Heart right ventricle (tissue), 16 donors: ENCODE measurements around the gene P4HA2. TPM values are rescaled to one million over a fixed set of nuclear protein-coding genes. Genes with fewer than 3 reads are reported as not detected.

Experiments
- ATAC-seq, 8 donors: fragments of 200-7000 bp; cut with Tn5 transposase; one replicate each; pipeline ENCODE4 v1.9.1; 2020; ENCODE audit warnings: mild to moderate bottlenecking in 8 of 8, moderate library complexity in 8 of 8, moderate number of reproducible peaks in 1 of 8
- DNase-seq, 2 donors: peaks; one replicate each; pipeline ENCODE4 v3.0.0-alpha.2; 2020
- H3K27ac ChIP-seq, 10 donors: fragments of 200-600 bp; sonication (generic) in 2 of 10; one replicate each; pipeline versions ENCODE4 v1.5.0 to v1.8.0; 2020 to 2022; ENCODE audit warnings: mild to moderate bottlenecking in 3 of 10
- H3K27me3 ChIP-seq, 7 donors: fragments of 200-600 bp; one replicate each; pipeline ENCODE4 v1.8.0; 2021 to 2022; ENCODE audit warnings: mild to moderate bottlenecking in 2 of 7
- H3K36me3 ChIP-seq, 9 donors: fragments of 200-600 bp; sonication (generic) in 1 of 9; one replicate each; pipeline versions ENCODE4 v1.5.0 to v1.8.0; 2020 to 2022; ENCODE audit warnings: mild to moderate bottlenecking in 2 of 9
- H3K4me1 ChIP-seq, 9 donors: fragments of 200-600 bp; sonication (generic) in 1 of 9; one replicate each; pipeline versions ENCODE4 v1.5.0 to v1.8.0; 2020 to 2022; ENCODE audit warnings: mild to moderate bottlenecking in 4 of 9
- H3K4me3 ChIP-seq, 10 donors: fragments of 200-600 bp; sonication (generic) in 2 of 10; one replicate each; pipeline versions ENCODE4 v1.5.0 to v1.8.0; 2020 to 2022; ENCODE audit warnings: mild to moderate bottlenecking in 7 of 10, moderate library complexity in 2 of 10
- H3K9me3 ChIP-seq, 11 donors: fragments of 200-600 bp in 10 of 11; sonication (generic) in 2 of 11; one replicate each; pipeline versions ENCODE4 v1.5.0 to v1.8.0; 2013 to 2022; ENCODE audit warnings: mild to moderate bottlenecking in 2 of 11, control low read depth in 1 of 11, moderate library complexity in 1 of 11
- CTCF ChIP-seq, 9 donors: fragments of 200-600 bp; sonication (generic) in 2 of 9; IDR thresholded peaks; one replicate each; pipeline versions ENCODE4 v1.5.0 to v1.8.0; 2021 to 2022; ENCODE audit warnings: antibody characterized with exemption in 9 of 9, mild to moderate bottlenecking in 5 of 9, moderate library complexity in 1 of 9
- WGBS, 2 donors: extraction: QIAGEN DNeasy Blood & Tissue Kit; methylation state at CpG; one replicate each; pipeline ENCODE4 v1.1.7; 2013; ENCODE audit warnings: inconsistent platforms in 1 of 2; 5-methylcytosine and 5-hydroxymethylcytosine counted together
- intact Hi-C, 10 donors: fragments of 100-400 bp; cut with DNase I; formaldehyde crosslinking; loops; one replicate each; pipeline versions ENCODE4 v1.11.1 to v1.14.2; 2022
- polyA plus RNA-seq, 2 donors: library from polyadenylated mRNA; stranded (reverse); fragments of 200-250 nt; gene quantifications; one replicate each; pipeline ENCODE4 v1.2.3, GENCODE V29; 2013
- total RNA-seq, 10 donors: library from RNA; stranded (reverse); fragmentation: NEBNext Ultra II Directional in 3 of 10; extraction: Animal tissue kit (Norgen Biotek cat#: 25700) in 3 of 10; gene quantifications; one replicate each; pipeline versions ENCODE4 v1.2.1 to v1.2.4, GENCODE V29; 2021 to 2023
- donor health status: Arrhythmogenic right ventricular cardiomyopathy.
- donor health status: ischemic (EF 13 %, LVEDD 7.1; RV severe dilation, severe dysfunction).
- donor health status: healthy with polysubstance abuse.
- donor health status: DM: no; HTN: yes; CAD: no.
- donor health status: DM: no; HTN: no; CAD: no.
- donor health status: ischemic (EF 25% LVEDD 6.9; RV normal size, moderate dysfunction).
- donor health status: ischemic (EF 25% LVEDD 5.7; RV mildly dilated, moderate dysfunction).
- donor health status: healthy.
- donor health status: DM: yes; HTN: yes; CAD: no.
- donor health status: Ischemic cardiomyopathy.
- donor health status: ischemic (EF 35%, LVEDD 5.7; RV mildly dilated, moderate dysfunction).
- donor health status: nonischemic (EF 11% LVEDD 7.7; RV severe dilation, severe dysfunction).
- donor health status: DM: yes; HTN: yes; CAD: no.
- donor health status: PGD.
- donor health status: ischemic (EF 29% LVEDD 5.4; RV normal size, mild dysfunction).
- donor health status: nonischemic (EF 23%, LVEDD 6.1; RV moderate dilation, normal function).

P4HA2 gene
- total and polyA plus RNA-seq, 12 donors = 27.2 to 97.0 (median 52.4) TPM

DNA sequence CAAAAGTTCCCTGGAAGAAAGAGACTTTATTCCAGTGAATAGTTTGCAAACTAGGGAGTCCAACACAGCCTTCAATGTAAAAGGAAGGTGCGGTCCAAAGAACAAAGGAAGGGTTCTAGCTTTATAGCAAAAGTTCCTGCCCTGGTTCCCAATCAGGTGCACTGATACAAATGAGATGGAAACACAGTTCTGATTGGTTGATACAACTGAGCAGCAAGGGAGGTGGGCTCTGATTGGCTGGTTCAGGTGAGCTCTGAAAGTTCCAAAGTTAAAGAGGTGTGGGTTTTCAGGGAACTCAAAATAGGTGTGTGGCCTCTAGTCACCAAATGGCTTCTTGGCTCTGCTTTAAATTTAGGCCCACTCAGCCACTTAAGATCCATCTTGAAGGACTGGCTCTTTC lies 43.1 kb downstream of the P4HA2 start:
- H3K9me3 ChIP-seq = peaks cover 0 to 9% (median 0%) of the 10 kb centered on the region in 11 donors
- peaks cover 0 to 11% (median 0%) of the 10 kb centered on the region in 9 donors for H3K36me3 ChIP-seq
- H3K27ac ChIP-seq = no peak overlapping the region
- intact Hi-C loops = loop anchor here in 5 of 10 donors (5.0 to 10.0 kb wide), 8 partner anchors 43 to 320 kb away; partner anchors contain the start of genes IL3 (in 1 of the 5) and P4HA2 (in 1 of the 5)
- WGBS, 2 donors = 96 to 98% methylated on average over 1 of the region's 1 CpG
- TF ChIP-seq CTCF (IDR thresholded peaks at IDR 0.05) = no peak
- ATAC-seq = no peak
- no peak for DNase-seq
- H3K4me1 ChIP-seq = peaks cover 0 to 15% (median 4%) of the 10 kb centered on the region in 9 donors
- no peak overlapping the region for H3K4me3 ChIP-seq
- H3K27me3 ChIP-seq = no peaks in the 10 kb centered on the region

- no peak overlapping the region for H3K4me3 ChIP-seq
- H3K9me3 ChIP-seq = peaks cover 0 to 9% (median 0%) of the 10 kb centered on the region in 11 donors
- H3K4me1 ChIP-seq = peaks cover 0 to 15% (median 4%) of the 10 kb centered on the region in 9 donors
- WGBS, 2 donors = 88 to 92% methylated on average over 2 of the region's 2 CpGs
- no peak for DNase-seq
- intact Hi-C loops = loop anchor here in 5 of 10 donors (5.0 to 10.0 kb wide), 8 partner anchors 44 to 321 kb away; partner anchors contain the start of genes IL3 (in 1 of the 5) and P4HA2 (in 1 of the 5)
- no peaks in the 10 kb centered on the region for H3K27me3 ChIP-seq
- peaks cover 0 to 11% (median 0%) of the 10 kb centered on the region in 9 donors for H3K36me3 ChIP-seq
- H3K27ac ChIP-seq = no peak overlapping the region
- no peak for TF ChIP-seq CTCF (IDR thresholded peaks at IDR 0.05)
- peak in 1 of 8 donors; percentile 20 for ATAC-seq
Observed at GRCh38 chr5:132183723-132184122, 43.9 kb downstream of the P4HA2 start.

DNA sequence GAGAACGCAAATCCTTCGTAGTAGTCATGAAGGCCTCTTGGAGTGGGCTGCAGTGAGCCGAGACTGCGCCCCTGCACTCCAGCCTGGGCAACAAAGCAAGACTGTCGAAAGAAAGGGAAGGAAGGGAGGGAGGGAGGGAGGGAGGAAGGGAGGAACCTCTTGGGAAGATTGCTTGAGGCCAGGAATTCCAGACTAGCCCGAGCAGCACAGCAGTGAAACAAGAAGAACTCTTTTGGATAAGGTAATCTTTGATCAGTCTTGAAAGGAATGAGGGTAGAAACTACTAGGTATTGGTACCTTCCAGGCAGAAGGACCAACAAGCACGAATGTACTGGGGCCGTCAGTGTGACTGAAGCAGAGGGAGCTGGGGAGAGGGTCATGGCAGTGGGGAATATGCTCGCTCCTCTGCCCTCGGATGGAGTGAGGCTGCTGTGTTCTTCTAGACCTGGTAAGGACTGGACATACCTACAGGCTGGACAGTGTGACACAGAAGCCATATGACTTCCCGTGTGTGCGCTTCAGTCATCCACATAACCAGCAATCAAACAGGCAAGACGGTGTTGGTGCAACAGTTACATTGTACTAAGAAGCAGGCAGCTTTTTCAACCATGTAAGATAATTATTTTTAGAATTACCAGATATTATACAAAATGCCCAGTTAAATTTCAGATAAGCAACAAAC lies 45.2 kb downstream of the P4HA2 start:
- Histone ChIP-seq H3K36me3 (peaks cover 0 to 11% (median 0%) of the 10 kb centered on the region in 9 donors), H3K4me3 (no peak overlapping the region), H3K27me3 (no peaks in the 10 kb centered on the region), H3K27ac (no peak overlapping the region), H3K9me3 (peaks cover 0 to 9% (median 0%) of the 10 kb centered on the region in 11 donors), H3K4me1 (peaks cover 0 to 15% (median 4%) of the 10 kb centered on the region in 9 donors)
- 64 to 67% methylated on average over 13 of the region's 13 CpGs for WGBS, 2 donors
- ATAC-seq (peak in 2 of 8 donors; percentile 14 to 23), DNase-seq (no peak)
- intact Hi-C loops = loop anchor here in 5 of 10 donors (5.0 to 10.0 kb wide), 8 partner anchors 45 to 322 kb away; partner anchors contain the start of genes IL3 (in 1 of the 5) and P4HA2 (in 1 of the 5)
- TF ChIP-seq CTCF (IDR thresholded peaks at IDR 0.05) = no peak

DNA sequence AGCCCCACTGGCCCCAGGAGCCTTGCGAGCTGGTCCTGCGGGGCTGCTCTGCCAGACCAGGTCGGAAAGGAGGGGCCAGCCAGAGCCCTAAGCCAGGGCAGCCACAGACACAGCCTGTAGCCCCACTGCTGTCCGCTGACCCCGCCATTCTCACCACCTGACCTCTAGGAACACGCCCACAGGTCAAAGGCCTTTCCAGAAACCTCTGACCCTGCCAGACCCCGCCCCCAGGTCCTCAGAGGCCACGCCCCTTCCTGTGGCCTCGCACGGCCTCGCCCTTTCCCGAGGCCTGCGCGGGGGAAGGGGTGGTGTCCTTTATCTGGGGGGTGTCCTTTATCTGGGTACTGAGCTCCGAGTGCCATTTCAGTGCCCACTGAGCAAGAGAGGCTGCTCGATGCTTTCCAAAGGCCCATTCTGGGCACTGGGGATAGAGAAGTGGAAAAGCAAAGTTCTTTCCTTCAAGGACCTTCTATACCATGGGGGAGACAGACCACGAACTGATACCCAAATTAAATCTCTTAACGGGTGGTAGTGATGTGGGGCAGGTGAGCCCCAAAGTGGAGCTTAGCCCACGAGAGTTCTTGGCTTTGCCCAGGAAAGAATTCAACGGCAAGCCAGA lies 46.5 kb downstream of the P4HA2 start:
- DNase-seq = no peak
- TF ChIP-seq CTCF (IDR thresholded peaks at IDR 0.05) = no peak
- Histone ChIP-seq H3K36me3 (peaks cover 0 to under 1% (median 0%) of the 10 kb centered on the region in 9 donors), H3K4me3 (no peak overlapping the region), H3K9me3 (peaks cover 0 to 9% (median 0%) of the 10 kb centered on the region in 11 donors), H3K4me1 (peaks cover 0 to 18% (median 4%) of the 10 kb centered on the region in 9 donors), H3K27ac (no peak overlapping the region), H3K27me3 (no peaks in the 10 kb centered on the region)
- WGBS, 2 donors = 72 to 81% methylated on average over 19 to 20 of the region's 20 CpGs
- peak in 6 of 8 donors; percentile 11 to 67 (median 20) for ATAC-seq
- intact Hi-C loops = loop anchor here in 5 of 10 donors (5.0 to 10.0 kb wide), 8 partner anchors 46 to 324 kb away; partner anchors contain the start of genes IL3 (in 1 of the 5) and P4HA2 (in 1 of the 5)
